ENCODE results near the gene HSF4.

DNA sequence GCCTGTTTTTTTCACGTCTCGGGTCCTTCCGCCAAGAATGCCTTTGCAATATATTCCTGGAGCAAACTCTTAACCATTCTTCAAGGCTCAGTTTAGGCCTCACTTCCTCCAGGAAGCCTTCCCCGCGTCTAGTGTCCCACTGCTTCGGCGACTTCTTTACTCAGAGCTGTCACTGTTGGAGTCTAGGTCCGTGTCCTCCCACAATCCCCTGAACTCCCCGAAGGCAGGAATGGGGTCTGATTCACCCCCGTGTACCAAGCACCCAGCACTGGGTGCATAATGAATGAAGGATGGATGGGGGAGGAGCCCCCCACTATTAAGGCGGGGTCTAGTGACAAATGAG, 18.7 kb downstream of the HSF4 start:
- TF ChIP-seq YY1 (tag by site-specific recombination; IDR thresholded peaks at IDR 0.05), result no peak
- TF ChIP-seq, protein P1, sequence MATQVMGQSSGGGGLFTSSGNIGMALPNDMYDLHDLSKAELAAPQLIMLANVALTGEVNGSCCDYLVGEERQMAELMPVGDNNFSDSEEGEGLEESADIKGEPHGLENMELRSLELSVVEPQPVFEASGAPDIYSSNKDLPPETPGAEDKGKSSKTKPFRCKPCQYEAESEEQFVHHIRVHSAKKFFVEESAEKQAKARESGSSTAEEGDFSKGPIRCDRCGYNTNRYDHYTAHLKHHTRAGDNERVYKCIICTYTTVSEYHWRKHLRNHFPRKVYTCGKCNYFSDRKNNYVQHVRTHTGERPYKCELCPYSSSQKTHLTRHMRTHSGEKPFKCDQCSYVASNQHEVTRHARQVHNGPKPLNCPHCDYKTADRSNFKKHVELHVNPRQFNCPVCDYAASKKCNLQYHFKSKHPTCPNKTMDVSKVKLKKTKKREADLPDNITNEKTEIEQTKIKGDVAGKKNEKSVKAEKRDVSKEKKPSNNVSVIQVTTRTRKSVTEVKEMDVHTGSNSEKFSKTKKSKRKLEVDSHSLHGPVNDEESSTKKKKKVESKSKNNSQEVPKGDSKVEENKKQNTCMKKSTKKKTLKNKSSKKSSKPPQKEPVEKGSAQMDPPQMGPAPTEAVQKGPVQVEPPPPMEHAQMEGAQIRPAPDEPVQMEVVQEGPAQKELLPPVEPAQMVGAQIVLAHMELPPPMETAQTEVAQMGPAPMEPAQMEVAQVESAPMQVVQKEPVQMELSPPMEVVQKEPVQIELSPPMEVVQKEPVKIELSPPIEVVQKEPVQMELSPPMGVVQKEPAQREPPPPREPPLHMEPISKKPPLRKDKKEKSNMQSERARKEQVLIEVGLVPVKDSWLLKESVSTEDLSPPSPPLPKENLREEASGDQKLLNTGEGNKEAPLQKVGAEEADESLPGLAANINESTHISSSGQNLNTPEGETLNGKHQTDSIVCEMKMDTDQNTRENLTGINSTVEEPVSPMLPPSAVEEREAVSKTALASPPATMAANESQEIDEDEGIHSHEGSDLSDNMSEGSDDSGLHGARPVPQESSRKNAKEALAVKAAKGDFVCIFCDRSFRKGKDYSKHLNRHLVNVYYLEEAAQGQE (tag by site-specific recombination; IDR thresholded peaks at IDR 0.05), result no peak
- no peak for TF ChIP-seq ZNF660 (tag by site-specific recombination; IDR thresholded peaks at IDR 0.05)
- no peak for TF ChIP-seq ZNF239 (tag by site-specific recombination; IDR thresholded peaks at IDR 0.05)
- no peak for TF ChIP-seq ZNF324 (tag by site-specific recombination; IDR thresholded peaks at IDR 0.05)
- no peak for TF ChIP-seq CTCF (tag by site-specific recombination; IDR thresholded peaks at IDR 0.05)
